Putamen (tissue), 1 donor: Measurements from ENCODE around the gene BTG4.

Source experiments
- DNase-seq: peaks from one replicate; pipeline ENCODE4 v3.0.0-alpha.2; 2016; ENCODE audit warnings: low spot score

Gene BTG4

DNA sequence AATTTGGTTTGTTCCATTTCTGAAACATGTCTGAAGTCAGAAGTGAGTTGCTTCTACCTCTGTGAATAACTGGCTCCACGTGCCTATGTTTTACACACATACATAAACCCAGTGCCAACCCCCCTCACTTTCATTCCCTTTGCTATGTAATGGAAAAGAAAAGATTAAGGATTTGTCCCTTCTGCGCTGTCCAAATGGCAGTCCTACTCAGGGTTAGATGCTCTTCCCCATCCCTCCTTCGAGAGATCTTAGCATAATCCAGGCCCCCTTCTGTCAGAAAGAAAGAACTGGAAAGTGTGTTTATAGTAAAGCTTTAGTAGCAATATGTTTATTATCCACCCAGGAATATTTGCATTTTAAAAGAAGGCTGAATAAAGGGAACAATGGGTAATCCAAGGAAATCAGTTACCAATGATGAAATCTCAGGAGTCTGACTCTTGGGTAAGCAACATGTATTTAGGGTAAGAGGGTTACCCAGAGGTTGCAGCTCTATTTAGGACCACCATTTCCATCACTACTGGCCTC, 25.2 kb upstream of the BTG4 start:
- DNase-seq: no peak

DNA sequence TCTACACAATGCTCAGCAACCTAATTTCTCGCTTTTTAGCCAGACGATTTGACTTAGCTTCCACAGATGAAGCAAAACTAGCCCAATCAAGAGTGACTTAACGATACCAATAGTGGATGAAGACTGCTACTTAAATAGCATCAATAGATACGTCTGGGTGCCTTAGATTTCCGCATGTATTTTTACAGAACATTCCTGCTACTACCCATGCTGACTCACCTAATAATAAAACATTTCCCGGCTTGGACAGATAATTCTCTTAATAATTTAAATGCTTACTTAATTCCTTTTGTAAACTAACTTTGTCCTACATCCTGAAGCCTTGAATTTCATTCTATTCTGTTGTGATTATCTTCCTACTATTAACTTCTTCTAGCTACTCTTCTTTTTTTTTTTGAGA, 23.1 kb upstream of the BTG4 start:
- DNase-seq: no peak

DNA sequence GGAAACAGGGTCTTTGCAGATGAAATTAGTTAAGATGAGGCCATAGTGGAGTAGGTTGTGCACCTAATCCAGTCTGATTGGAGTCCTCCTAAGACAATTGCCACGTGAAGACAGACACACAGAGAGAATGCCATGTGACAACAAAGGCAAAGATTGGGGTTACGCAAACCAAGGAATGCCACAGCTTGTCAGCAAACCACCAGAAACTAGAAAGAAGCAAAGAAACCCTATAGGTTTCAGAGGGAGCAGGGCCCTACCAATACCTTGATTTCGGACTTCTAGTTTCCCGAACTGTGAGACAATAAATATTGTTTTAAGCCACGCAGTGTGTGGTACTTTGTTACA, 20.2 kb upstream of the BTG4 start:
- DNase-seq: no peak

DNA sequence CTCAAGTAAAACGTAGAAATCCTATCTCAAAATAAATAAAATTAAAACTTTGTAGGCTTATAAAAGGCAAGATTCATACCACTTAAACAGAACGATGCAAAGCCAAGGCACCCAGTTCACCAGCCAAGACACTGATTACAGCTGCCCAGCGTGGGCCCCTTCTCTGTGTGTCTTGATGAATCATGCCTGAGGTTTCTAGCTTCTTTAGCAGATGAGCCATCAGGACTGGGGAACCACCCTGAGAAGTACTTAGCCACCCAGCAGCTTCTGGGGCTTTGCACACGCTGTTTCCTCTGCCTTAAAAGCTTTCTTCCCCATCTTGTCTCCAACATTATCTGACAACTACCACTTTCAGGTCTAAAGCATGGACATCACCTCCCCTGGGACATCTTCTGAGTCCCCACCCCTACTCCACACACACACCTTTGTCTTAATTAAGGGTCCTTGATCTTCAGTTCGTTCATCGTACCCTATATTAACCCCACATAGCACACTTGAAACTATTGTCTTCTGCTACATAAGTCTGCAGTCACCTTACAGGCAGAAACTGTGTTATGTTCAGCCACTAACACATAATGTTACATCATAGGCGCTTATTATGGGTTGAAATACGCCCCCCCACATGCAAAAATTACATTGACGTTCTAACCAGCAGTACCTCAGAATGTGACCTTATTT, 19.6 kb upstream of the BTG4 start:
- DNase-seq: no peak

DNA sequence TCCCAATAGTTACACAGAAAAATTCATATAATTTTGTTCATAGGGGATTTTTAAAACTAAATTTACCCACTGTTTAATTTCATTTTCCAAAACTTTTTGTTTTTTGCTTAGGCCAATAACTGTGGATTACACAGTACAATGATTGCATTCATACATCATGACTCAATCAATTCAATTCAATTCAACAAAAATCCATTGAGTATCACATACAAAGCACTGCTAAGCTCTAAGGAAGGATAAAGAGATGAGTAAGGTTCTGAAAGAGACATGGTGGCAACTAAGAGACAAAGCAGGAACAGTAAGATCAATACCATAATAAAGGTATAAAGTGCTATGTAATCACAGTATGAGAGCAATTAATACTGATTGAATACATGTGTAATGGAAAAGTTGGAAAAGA, 18.9 kb upstream of the BTG4 start:
- no peak for DNase-seq

DNA sequence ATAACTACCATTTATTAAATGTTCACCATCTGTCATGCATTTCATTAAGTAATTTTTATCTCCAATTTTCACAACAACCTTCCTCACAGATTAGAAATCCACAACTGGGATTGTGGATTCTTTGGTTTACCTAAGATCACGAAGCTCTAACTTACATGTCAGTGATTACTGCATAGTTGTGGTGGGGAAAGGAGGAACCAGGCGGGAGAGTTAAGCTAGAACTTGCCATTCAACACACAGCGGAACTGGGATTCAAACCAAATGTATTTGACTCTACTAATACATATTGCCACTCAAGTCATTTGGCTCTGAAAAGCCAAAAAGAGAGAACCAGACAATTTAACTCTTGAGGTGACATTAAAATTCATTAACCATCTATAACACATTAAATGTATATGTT, 17.9 kb upstream of the BTG4 start:
- no peak for DNase-seq

DNA sequence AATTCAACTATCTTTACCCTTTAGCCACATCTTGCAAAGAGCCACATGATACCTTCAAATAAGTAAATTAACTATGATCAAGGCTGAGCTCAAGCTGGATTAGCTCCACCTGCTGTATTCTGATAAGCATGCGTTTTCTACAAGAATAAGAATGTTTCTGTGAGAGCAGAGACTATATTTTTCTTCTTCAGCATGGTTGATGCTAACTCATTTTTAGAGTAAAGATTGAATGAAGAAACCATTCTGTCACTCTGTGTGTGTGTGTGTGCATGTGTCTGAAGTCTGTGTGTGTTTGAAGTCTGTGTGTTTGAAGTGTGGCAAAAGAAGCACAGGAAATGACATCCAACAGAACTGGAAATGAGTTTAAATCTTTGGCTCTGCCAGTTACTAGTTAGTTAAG, 16.4 kb upstream of the BTG4 start:
- DNase-seq: no peak

DNA sequence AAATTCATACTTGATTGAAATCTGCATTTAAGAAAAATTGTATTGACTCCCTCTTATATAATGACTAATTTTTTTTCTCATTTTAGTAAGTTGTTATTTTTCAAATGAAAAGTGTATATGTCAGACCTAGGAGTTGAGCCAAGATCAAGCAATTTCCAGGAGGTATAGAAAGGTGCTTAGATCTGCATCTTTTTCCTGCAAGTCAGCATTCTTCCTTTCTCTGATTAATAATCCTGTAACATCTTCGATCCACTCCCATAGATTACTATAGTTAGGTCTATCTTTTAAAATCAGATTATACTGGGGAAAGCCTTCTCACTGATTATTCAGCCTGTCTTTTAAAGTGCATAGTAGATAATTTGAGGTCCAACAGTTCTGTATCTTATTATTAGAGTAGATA, 15.1 kb upstream of the BTG4 start:
- no peak for DNase-seq

DNA sequence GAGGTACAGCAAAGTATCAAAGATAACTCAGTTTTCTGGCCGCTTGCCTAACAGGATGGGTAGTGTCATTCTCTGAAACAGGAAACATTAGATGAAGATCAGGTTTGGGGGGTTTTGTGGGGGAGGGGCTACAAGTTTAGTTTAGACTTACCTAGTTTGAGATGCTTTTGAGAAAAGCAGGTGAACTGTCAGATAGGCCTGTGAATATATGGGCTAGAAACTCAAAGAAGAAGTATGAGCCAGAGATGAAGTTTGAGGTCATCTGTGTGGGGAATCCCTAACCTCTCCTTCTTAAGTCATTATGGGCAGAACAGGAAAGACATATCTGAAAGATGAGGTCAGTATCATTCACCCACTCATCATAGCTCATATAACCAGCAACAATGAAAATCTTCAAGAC, 14.3 kb upstream of the BTG4 start:
- no peak for DNase-seq

DNA sequence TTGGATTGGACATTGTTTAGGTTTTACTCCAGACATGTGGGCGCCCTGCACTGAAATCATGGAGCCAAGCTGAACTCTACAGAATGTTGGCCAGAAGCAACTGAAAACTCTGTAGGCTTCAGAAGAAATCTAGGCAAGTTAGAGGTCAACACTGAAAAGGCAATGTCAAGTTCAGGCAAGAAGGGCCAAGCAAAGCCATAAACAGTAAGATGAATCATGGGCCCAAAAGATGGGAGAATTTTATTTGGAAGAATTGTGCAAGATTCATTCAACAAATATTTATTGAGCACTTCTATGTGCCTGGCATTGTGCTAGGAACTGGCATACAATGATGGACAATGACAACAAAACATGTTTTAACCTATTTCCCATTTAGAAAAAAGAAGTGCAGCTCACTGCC, 13.3 kb upstream of the BTG4 start:
- DNase-seq: no peak

DNA sequence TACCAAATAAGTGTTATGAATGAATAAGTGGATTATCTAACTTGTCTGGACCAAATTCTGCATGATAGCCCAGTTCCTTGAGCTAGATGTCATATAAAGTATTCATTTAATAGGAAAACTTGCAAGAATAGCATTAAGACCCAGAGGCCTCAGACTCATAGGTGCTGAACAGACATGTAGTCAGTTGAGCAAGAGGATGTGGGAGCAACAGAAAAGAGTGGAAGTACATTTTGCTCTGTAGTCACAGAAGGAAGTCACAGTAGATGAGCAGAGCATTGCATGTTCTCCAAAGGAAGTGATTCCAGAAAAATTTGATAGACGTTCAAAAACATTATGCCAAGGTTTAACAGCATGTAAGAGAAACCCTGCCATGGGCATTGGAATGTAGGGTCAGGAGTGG, 11.9 kb upstream of the BTG4 start:
- DNase-seq: no peak

DNA sequence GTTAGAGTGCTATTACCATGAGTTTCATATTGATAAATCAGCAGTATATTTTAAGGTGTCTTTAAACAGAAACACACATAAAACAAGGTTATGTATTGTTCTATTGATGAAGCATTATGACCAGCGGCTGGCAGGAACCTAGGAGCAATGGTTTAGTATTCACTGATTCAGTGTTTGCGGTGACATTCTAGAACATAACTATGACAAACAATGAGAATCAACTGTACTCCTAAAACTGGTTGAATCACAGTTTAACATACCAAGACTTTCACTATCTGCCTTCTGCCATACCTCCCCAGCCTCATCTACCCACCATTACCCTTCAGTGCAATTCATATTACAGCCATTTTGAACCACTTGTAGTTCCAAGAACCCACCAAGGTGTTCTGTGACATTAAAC, 11.2 kb upstream of the BTG4 start:
- DNase-seq: no peak

DNA sequence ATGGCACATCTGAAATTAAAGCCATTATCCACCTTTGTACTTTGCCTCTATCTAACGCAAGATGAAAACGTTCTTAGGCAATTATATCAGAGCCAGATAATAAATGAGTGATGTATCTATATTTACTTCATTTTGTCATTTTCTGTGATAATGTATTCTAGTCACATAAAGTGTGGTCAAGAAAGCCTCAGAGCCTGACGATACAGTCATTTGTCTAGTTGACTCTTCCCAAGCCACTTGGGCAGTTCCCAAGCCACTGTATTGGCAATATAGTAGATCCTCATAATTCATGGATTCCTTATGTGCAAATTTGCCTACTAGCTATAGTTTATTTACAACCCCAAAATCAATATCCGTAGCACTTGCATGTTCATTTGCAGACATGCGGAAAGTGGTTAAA, 10.2 kb upstream of the BTG4 start:
- DNase-seq: no peak

DNA sequence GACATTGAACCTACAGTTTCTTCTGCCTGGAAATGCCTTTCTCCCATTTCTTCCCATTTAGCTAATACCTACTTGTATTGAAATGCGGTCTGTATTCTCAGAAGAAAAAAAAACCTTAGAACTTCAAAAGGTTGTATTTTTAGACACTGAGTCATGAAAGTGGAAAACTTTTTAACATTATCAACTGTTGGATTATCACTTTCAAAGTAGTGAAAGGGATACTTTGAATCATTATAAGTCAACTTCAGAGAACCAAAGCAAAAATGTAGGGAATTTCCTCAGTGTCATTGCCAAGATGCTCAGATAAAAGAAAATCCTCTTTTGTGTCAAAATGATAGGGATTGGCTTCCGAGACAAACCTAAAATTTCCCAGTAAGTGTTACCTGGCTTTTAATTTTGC, 8.9 kb upstream of the BTG4 start:
- DNase-seq: no peak

DNA sequence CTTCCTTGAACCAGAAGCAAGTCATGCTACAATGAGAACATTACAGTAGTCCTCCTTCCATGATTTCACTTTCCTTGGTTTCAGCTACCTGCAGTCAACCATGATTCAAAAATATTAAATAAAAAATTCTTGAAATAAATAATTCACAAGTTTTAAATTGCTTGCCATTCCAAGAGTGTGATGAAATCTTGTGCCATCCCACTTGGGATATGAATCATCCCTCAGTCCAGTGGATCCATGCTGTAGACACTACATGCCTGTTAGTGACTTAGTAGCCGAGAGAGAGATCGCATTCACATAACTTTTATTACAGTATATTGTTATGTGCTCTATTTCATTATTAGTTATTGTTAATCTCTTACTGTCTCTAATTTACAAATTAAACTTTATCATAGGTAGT, 8.4 kb upstream of the BTG4 start:
- DNase-seq: no peak

DNA sequence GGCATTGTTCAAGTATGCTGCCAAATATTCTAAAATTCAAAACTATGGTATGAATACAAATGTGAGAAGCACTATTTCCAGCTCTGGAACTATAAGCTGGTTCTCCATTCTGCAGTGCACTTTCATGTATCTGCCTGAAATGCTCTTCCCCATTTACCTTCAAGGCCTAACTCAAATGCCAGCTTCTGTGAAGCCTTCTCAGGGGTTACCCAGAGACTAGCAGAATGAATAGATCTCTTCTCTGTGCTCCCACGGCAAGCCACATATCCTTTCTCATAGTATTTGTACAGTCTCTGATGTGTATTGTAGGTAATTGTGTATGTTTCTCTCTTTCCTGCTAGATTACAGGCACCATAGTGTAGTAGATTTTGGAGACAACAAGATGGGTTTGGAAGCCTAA, 6.5 kb upstream of the BTG4 start:
- DNase-seq: no peak

DNA sequence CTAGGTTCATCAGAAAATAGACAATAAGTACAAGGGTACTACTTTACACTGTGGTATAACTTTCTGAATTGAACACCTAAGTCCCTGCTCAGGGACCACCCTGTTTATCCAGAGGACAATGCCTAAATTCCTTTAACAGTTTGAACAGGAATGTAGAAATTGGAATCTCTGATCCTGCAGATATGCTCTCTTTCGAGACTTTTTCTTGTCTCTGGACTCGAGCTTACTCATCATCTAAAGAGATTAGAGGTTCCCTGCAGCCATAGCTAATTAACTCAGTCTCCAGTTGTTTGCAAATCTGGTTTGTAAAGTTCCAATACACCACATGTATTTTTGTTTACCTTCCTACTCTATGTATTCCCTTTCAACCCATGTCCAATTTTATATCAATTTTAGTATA, 3.4 kb upstream of the BTG4 start:
- DNase-seq: no peak

DNA sequence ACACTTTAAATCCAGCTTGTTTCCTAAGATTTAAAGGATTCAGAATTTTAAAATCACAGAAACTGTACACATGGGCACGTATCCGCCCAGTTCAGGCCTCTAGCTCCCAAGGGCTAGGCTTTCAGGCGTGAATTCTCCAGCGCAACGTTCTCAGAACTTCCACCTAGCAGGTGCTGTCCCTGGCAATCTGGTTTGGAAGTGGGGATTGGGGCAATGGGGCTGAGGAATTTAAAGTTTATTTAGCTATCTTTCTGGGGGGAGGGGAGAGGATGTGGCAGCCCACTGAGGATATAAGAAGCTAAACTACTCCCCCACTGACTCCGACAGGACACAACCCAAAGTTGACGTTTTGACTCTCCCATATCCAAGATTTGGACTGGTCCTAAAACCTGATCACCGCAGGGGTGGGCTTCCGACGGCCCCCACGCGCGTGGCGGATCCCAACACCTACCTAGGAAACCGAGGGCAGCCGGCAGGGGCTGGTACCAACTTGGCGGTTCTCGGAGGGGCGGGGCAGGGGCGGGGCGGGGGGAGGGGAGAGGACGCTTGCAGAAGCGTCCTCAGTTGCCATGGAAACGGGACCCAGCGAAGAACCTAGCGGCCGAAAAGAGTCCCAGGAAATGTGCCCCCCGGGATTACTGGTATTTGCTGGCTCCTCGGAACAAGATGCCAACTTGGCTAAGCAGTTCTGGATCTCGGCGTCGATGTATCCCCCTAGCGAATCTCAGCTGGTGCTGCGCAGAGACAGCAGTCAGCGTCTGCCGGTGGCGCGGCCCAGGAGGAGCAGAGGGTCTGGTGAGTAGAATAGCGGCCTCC, 2.2 kb upstream of the BTG4 start, which contains the start of gene HOATZ:
HOATZ (plus strand) TSS at position 563 of the 816 bp plus-strand sequence; CDS start at position 570, 7 bp downstream.
- DNase-seq: peak; percentile 30

DNA sequence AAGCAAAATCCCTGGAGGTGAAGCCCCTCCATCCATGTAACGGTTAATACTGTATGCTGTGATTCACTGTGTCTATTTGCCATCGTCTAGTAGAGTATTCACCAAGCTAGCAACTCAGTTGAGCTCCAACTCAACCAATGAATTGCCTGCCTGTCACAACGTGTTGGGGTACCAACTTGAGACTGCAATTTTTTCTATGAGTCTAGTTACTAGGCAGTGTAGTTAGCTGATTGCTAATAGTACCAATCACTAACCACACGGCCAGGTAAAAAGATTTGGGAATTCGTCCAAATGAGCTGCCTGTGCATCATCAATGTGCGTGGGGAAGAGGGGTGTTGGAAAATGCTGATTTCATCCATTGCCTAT, 1.0 kb upstream of the BTG4 start:
- no peak for DNase-seq

DNA sequence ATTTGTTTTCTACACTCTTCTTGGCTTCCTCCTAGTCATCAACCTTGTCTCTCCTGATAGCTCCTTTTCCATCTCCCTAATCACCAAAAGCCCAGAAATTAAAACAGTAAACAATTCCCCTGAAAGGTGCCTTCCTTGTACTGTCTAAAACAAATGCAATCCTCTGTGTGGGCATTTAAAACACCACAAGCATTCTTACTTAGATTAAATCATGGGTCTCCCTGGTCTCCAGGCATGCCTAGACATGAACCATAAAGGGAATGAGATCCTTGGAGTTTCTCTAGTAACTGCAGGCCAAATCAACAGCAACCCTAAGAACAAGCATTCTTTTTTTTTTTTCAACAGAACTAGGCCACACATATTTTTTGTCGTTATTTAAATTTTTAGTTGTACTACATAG, 1.9 kb downstream of the BTG4 start:
- DNase-seq: no peak

DNA sequence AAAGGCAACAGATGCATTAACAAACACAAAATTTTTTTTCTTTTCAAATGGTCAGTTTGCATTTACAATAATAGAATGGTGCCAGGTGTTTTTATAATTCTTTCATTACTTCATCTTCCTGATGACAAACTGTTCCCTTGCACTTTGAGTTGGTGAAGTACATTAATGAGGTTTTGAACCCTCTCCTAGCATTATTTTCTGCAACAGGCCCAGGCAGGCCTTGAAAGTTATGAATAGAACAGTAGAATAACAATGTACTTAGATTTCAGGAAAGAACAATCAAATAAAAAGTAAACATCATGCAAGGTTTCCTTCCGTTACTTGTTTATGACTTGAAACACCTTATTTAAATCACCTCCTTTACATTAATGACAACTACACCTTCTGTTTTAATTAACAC, 9.6 kb downstream of the BTG4 start:
- DNase-seq: no peak

DNA sequence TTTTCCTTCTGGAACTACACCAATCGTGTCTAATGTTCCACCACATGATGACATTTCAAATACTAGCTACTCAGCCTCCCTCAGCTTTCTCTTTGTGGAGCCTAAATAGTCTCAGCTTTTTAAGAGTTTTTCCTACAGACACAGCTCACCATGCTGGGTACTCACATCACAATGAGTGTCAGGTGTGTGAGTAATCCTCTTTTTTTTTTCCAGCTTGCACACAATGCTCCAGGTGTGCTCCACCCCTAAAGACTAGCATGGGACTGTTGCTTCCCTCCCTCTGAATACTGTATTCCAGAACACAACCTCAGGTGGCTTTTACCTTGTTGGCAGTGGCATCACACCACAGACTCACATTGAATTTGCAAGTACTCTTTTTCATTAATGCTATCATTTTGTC, 11.7 kb downstream of the BTG4 start:
- no peak for DNase-seq

DNA sequence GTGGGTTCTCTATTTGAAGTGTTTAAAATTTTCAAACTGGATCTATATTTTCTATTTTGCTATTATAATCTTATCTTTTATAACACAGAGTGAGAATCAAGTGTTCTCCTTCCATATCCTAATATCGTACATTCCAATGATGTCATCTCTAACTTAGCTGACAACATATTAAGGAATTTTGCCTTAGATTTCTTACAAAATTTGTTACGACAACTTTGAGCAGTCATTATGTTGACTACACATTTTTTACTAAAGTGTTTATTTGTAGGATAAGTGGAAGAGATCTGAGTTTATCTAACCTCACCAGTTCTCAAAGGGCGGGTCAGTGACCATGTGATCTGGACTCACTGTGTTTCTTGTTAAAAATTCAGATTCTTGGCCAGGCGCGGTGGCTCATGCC, 12.7 kb downstream of the BTG4 start:
- no peak for DNase-seq

DNA sequence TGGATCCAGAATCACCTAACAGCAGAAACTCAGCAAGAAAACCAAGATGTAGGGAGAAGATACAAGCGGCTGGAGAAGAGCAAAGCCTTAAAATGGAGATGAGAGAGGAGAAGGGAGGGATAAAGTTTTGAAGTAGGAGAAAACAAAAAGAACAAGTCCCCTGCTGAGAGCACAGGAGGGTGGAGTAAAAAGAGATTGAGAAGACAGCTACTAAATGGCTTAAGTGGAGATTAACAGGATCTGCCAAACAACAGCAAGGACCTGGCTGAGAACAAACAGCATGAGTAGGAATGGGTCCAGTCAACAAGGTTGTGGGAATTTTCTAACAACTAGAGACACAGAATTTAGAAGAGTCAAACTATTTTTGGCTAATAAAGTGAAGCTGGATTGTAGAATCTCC, 18.1 kb downstream of the BTG4 start:
- no peak for DNase-seq
